Neural progenitor cell (in vitro differentiated cells): ENCODE data around the gene PYCARD. TPM values are rescaled to one million over a fixed set of nuclear protein-coding genes. Genes with fewer than 3 reads are reported as not detected.
"Not testable (repeated sequence)": the region's sequence is repeated elsewhere in the genome, so short reads cannot be mapped to it uniquely, and the experiment has no call there.

Experiments
- DNase-seq: peaks from one replicate; pipeline ENCODE4 v3.0.0-alpha.2; 2016; ENCODE audit warnings: low spot score
- H2AFZ ChIP-seq: fragments of 200-600 bp; sonication (generic); replicated peaks from 2 replicates; pipeline ENCODE4 v1.6.1; 2016; ENCODE audit warnings: antibody characterized with exemption
- H3F3A ChIP-seq: fragments of 200-600 bp; sonication (generic); 2 replicates; pipeline ENCODE4 v1.6.1; 2016; ENCODE audit warnings: antibody characterized with exemption, low read depth
- H3K27ac ChIP-seq: fragments of 200-600 bp; sonication (generic); 2 replicates; pipeline ENCODE4 v1.5.1; 2016; ENCODE audit warnings: mild to moderate bottlenecking
- H3K27me3 ChIP-seq: fragments of 200-600 bp; sonication (generic); 2 replicates; pipeline ENCODE4 v1.6.1; 2016; ENCODE audit warnings: mild to moderate bottlenecking, moderate library complexity
- H3K36me3 ChIP-seq: fragments of 200-600 bp; sonication (generic); 2 replicates; pipeline ENCODE4 v1.5.1; 2016
- H3K4me1 ChIP-seq: fragments of 200-600 bp; sonication (generic); 2 replicates; pipeline ENCODE4 v1.6.1; 2016; ENCODE audit warnings: mixed run types
- H3K4me2 ChIP-seq: fragments of 200-600 bp; sonication (generic); 2 replicates; pipeline ENCODE4 v1.6.1; 2016
- H3K4me3 ChIP-seq: fragments of 200-600 bp; sonication (generic); 2 replicates; pipeline ENCODE4 v1.5.1; 2016
- H3K79me2 ChIP-seq: fragments of 200-600 bp; sonication (generic); 2 replicates; pipeline ENCODE4 v1.6.1; 2016; ENCODE audit warnings: low read depth
- H3K9ac ChIP-seq: fragments of 200-600 bp; sonication (generic); 2 replicates; pipeline ENCODE4 v1.6.1; 2016
- H3K9me3 ChIP-seq: fragments of 200-600 bp; sonication (generic); 2 replicates; pipeline ENCODE4 v1.5.1; 2016; ENCODE audit warnings: low read depth
- H4K20me1 ChIP-seq: fragments of 200-600 bp; sonication (generic); 2 replicates; pipeline ENCODE4 v1.6.1; 2016; ENCODE audit warnings: low read depth
- H3K27ac Mint-ChIP-seq: 3 replicates; pipeline ENCODE4 v1.8.0; 2021; ENCODE audit warnings: mixed read lengths
- H3K27me3 Mint-ChIP-seq: 2 replicates; pipeline ENCODE4 v1.8.0; 2022; ENCODE audit warnings: low read depth, mild to moderate bottlenecking, inconsistent platforms, moderate library complexity, mixed read lengths; ENCODE audit not compliant: insufficient read depth
- H3K36me3 Mint-ChIP-seq: 3 replicates; pipeline ENCODE4 v1.8.0; 2021; ENCODE audit warnings: mixed read lengths
- H3K4me1 Mint-ChIP-seq: 3 replicates; pipeline ENCODE4 v1.8.0; 2021; ENCODE audit warnings: mixed read lengths
- H3K4me3 Mint-ChIP-seq: 3 replicates; pipeline ENCODE4 v1.8.0; 2021; ENCODE audit warnings: mild to moderate bottlenecking, moderate library complexity, mixed read lengths
- H3K9me3 Mint-ChIP-seq: 3 replicates; pipeline ENCODE4 v1.8.0; 2020; ENCODE audit warnings: mixed read lengths
- CTCF ChIP-seq: fragments of 200-600 bp; sonication (generic); IDR thresholded peaks from 2 replicates; pipeline ENCODE4 v1.5.1; 2017; ENCODE audit warnings: antibody characterized with exemption, mild to moderate bottlenecking
- EZH2 ChIP-seq: fragments of 200-600 bp; sonication (generic); IDR thresholded peaks from 2 replicates; pipeline ENCODE4 v1.6.1; 2017; ENCODE audit warnings: antibody characterized with exemption, mild to moderate bottlenecking, moderate library complexity
- EZH2phosphoT487 ChIP-seq: fragments of 200-600 bp; sonication (generic); IDR thresholded peaks from 2 replicates; pipeline ENCODE4 v1.6.1; 2017; ENCODE audit warnings: antibody characterized with exemption
- total RNA-seq: library from RNA; depleted of rRNA; stranded (reverse); fragments of >200 nt; gene quantifications from 2 replicates; pipeline ENCODE4 v1.2.3, GENCODE V29; 2015; ENCODE audit warnings: low replicate concordance

The PYCARD gene
- total RNA-seq, 1 donor from 2014 or later = not detected

GRCh38 chr16:31199430-31200041 lies 3.0 kb downstream of the PYCARD start:
- no peaks in the 10 kb centered on the region for H3K36me3 ChIP-seq
- no peak overlapping the region for H3K4me2 ChIP-seq
- peaks cover 32% of the 10 kb centered on the region for H3K36me3 Mint-ChIP-seq
- peaks cover 85% of the 10 kb centered on the region for H4K20me1 ChIP-seq
- H3F3A ChIP-seq = peaks cover 69% of the 10 kb centered on the region
- H3K27ac Mint-ChIP-seq = no peak overlapping the region
- no peak overlapping the region for H3K4me3 Mint-ChIP-seq
- no peak for DNase-seq
- no peak overlapping the region for H3K4me3 ChIP-seq
- no peak overlapping the region for H3K27ac ChIP-seq
- H2AFZ ChIP-seq = no peak overlapping the region
- H3K27me3 ChIP-seq = peaks cover 45% of the 10 kb centered on the region
- H3K9me3 ChIP-seq = no peaks in the 10 kb centered on the region
- H3K9ac ChIP-seq = no peak overlapping the region
- no peak for TF ChIP-seq EZH2
- no peak for TF ChIP-seq EZH2phosphoT487
- no peak for TF ChIP-seq CTCF
- peaks cover 25% of the 10 kb centered on the region for H3K27me3 Mint-ChIP-seq
- no peaks in the 10 kb centered on the region for H3K9me3 Mint-ChIP-seq
- H3K4me1 Mint-ChIP-seq = no peaks in the 10 kb centered on the region
- H3K79me2 ChIP-seq = no peaks in the 10 kb centered on the region
- H3K4me1 ChIP-seq = no peaks in the 10 kb centered on the region

- H3F3A ChIP-seq = peaks cover 79% of the 10 kb centered on the region
- no peaks in the 10 kb centered on the region for H3K4me1 ChIP-seq
- H4K20me1 ChIP-seq = peaks cover 93% of the 10 kb centered on the region
- no peaks in the 10 kb centered on the region for H3K4me1 Mint-ChIP-seq
- H3K9ac ChIP-seq = no peak overlapping the region
- H3K4me3 ChIP-seq = no peak overlapping the region
- H3K27me3 Mint-ChIP-seq = peaks cover 21% of the 10 kb centered on the region
- no peak overlapping the region for H3K27ac Mint-ChIP-seq
- H3K27ac ChIP-seq = no peak overlapping the region
- no peak for DNase-seq
- H3K9me3 Mint-ChIP-seq = no peaks in the 10 kb centered on the region
- peaks cover 36% of the 10 kb centered on the region for H3K36me3 Mint-ChIP-seq
- no peaks in the 10 kb centered on the region for H3K9me3 ChIP-seq
- no peak overlapping the region for H2AFZ ChIP-seq
- peaks cover 33% of the 10 kb centered on the region for H3K27me3 ChIP-seq
- H3K4me3 Mint-ChIP-seq = no peak overlapping the region
- H3K79me2 ChIP-seq = peaks cover 4% of the 10 kb centered on the region
- no peak overlapping the region for H3K4me2 ChIP-seq
- H3K36me3 ChIP-seq = no peaks in the 10 kb centered on the region
- TF ChIP-seq EZH2phosphoT487 (no peak), EZH2 (no peak), CTCF (no peak)
These were observed 4.2 kb downstream of the PYCARD start for GRCh38 chr16:31198207-31198882.

GRCh38 chr16:31196324-31197088 lies 6.1 kb downstream of the PYCARD start:
- peaks cover 47% of the 10 kb centered on the region for H3K36me3 Mint-ChIP-seq
- peaks cover 95% of the 10 kb centered on the region for H4K20me1 ChIP-seq

GRCh38 chr16:31195861-31196260 lies 6.7 kb downstream of the PYCARD start:
- not testable (repeated sequence) for H3K27me3 ChIP-seq, H3K9ac ChIP-seq, H3K9me3 ChIP-seq, DNase-seq, H3K36me3 ChIP-seq, H3K4me3 Mint-ChIP-seq, H3K4me1 ChIP-seq, H3K4me2 ChIP-seq, H2AFZ ChIP-seq, H3K4me1 Mint-ChIP-seq, H3K27ac ChIP-seq, H3K4me3 ChIP-seq, H3K27ac Mint-ChIP-seq, H3K9me3 Mint-ChIP-seq
- Histone ChIP-seq H4K20me1 (peaks cover 95% of the 10 kb centered on the region), H3K79me2 (peaks cover 19% of the 10 kb centered on the region), H3F3A (peaks cover 94% of the 10 kb centered on the region)
- Mint-ChIP-seq H3K27me3 (peaks cover 17% of the 10 kb centered on the region), H3K36me3 (peaks cover 48% of the 10 kb centered on the region)

More at GRCh38 chr16:31196324-31197088, 6.1 kb downstream of the PYCARD start:
- no peak overlapping the region for H3K9ac ChIP-seq
- no peaks in the 10 kb centered on the region for H3K9me3 Mint-ChIP-seq
- H3K9me3 ChIP-seq = no peaks in the 10 kb centered on the region
- H3K4me3 ChIP-seq = no peak overlapping the region
- H3K36me3 ChIP-seq = no peaks in the 10 kb centered on the region
- H3K27me3 Mint-ChIP-seq = peaks cover 22% of the 10 kb centered on the region
- H3K4me2 ChIP-seq = no peak overlapping the region
- no peak for TF ChIP-seq EZH2
- TF ChIP-seq EZH2phosphoT487 = no peak
- no peak for TF ChIP-seq CTCF
- no peak overlapping the region for H3K4me3 Mint-ChIP-seq
- no peak overlapping the region for H2AFZ ChIP-seq
- H3K27me3 ChIP-seq = peaks cover 14% of the 10 kb centered on the region
- DNase-seq = no peak
- H3K27ac ChIP-seq = no peak overlapping the region
- peaks cover 14% of the 10 kb centered on the region for H3K79me2 ChIP-seq
- H3F3A ChIP-seq = peaks cover 94% of the 10 kb centered on the region
- no peaks in the 10 kb centered on the region for H3K4me1 Mint-ChIP-seq
- H3K27ac Mint-ChIP-seq = no peak overlapping the region
- H3K4me1 ChIP-seq = no peaks in the 10 kb centered on the region
